GM21717 (cell line): Measurements from ENCODE around the gene ATP13A4.

ENCODE experiments used
- ATAC-seq: cut with Tn5 transposase; IDR thresholded peaks from one replicate; pipeline ENCODE4 v1.9.1; 2021; ENCODE audit warnings: mild to moderate bottlenecking, moderate library complexity; ENCODE audit not compliant: unreplicated experiment

Gene ATP13A4, protein sequence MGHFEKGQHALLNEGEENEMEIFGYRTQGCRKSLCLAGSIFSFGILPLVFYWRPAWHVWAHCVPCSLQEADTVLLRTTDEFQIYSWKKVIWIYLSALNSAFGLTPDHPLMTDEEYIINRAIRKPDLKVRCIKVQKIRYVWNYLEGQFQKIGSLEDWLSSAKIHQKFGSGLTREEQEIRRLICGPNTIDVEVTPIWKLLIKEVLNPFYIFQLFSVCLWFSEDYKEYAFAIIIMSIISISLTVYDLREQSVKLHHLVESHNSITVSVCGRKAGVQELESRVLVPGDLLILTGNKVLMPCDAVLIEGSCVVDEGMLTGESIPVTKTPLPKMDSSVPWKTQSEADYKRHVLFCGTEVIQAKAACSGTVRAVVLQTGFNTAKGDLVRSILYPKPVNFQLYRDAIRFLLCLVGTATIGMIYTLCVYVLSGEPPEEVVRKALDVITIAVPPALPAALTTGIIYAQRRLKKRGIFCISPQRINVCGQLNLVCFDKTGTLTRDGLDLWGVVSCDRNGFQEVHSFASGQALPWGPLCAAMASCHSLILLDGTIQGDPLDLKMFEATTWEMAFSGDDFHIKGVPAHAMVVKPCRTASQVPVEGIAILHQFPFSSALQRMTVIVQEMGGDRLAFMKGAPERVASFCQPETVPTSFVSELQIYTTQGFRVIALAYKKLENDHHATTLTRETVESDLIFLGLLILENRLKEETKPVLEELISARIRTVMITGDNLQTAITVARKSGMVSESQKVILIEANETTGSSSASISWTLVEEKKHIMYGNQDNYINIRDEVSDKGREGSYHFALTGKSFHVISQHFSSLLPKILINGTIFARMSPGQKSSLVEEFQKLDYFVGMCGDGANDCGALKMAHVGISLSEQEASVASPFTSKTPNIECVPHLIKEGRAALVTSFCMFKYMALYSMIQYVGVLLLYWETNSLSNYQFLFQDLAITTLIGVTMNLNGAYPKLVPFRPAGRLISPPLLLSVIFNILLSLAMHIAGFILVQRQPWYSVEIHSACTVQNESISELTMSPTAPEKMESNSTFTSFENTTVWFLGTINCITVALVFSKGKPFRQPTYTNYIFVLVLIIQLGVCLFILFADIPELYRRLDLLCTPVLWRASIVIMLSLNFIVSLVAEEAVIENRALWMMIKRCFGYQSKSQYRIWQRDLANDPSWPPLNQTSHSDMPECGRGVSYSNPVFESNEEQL

DNA sequence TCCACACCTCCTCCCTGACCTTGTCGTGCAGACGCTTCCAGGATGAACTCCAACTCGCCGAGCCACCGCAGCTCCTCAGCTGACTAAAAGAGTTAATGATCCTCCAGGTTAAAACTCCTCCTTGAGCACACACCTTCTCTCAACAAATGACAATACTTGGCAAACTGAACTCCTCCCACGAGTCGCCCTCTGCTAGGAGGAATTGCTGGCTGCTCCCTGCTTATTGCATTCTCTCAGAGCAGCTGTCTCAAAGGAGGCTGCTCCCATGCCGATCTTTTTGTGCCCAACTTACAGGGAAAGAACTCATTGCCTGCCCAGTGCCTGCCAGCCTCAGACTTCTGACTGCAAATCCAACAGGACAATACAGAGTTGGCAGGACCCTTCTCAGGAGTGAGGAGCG lies at the start of gene ATP13A4:
Gene ATP13A4, minus strand, starts transcription at position 85 of the 400 bp plus-strand sequence. CDS start 96 bp downstream, outside the sequence.
- no peak for ATAC-seq

DNA sequence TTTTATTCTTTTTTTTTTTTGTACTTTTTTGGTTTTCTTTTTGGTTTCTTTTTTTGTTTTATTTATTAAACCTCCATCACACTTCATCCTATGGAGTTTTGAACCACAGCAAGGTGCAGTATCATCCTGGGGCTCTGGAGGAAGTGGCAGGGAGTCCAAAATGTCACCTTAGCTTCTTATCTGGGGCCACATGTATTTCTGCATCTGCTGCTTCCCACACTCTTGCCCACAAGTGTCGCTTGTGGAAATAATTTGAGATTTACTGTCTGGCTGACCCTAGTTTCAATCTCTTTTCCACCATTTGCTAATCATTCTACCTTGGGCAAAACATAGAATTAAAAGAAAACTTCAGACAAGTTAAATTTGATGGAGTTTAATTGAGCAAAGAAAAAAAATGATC lies 44.7 kb upstream of the ATP13A4 start:
- no peak for ATAC-seq

DNA sequence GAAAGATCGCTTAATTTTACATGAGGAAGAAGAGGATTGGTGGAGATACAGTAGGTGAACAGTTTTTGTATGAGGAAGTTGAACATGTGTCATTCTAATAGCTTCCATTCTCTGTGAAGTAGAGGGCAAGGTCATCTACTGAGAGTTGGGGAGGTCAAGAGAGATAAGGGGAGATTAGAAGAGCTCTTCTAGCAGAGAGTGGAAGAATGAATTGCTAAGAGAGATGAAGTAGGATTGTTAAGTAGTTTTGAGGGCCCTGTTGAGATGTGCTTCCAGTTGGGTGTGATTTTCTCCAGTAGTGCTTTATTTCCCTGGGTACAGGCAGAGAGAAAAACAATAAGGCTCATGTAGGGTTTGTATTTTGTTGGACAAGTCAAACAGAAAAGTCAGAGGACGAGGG lies 43.5 kb upstream of the ATP13A4 start:
- no peak for ATAC-seq

DNA sequence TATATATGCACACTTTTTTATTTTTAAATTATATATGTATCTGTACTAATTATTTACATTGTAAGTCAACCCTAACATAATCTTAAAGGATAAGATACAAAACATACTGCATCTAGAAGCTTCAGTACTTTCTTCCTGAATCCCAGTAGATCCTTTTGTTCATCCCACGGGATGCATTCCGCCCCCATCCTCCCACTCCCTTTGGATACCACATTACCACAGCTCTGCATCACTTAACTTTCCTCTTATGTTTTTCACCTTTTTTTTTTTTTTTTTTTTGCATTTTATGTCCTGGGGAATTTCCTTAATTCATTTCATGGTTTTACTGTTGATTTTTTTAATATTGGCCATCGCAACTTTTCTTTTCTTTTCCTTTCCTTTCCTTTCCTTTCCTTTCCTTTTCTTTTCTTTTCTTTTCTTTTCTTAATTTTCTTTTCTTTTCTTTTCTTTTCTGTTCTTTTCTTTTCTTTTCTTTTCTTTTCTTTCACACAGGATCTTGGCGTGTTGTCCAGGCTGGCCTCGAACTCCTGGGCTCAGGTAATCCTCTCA lies 41.3 kb upstream of the ATP13A4 start:
- no peak for ATAC-seq

DNA sequence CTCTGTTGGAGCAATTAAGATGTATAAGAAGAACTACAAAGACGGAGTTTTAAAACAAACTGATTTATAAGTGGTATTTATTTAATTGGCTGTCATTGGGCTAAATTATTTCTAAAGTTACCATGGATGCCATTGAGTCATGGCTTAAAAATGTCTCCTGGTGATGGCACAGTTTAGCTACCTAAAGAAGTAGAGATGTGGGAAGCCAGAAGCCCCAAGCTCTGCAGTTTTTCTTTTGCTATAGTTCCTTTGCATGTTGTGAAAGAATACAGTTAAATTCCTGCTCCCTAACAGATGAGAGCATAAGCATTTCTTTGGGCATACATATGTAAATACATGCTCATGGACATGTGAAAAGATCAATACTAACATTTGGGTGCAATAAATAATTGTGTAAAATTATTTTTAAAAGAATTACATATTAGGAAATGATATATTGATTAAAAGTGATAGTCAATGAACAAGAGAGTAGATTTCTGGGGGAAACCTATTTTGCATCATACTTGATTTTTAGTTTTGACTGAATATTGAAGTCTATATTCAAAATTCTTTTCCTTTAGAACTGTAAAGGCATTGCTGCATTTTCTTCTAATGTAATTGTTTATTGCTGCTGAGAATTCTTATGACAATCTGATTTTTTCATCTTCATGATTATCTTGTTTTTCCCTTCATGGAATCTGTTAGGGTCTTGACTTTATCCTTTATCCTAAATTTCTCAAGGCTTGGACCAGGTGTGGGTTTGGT lies 40.4 kb upstream of the ATP13A4 start:
- ATAC-seq, result no peak

DNA sequence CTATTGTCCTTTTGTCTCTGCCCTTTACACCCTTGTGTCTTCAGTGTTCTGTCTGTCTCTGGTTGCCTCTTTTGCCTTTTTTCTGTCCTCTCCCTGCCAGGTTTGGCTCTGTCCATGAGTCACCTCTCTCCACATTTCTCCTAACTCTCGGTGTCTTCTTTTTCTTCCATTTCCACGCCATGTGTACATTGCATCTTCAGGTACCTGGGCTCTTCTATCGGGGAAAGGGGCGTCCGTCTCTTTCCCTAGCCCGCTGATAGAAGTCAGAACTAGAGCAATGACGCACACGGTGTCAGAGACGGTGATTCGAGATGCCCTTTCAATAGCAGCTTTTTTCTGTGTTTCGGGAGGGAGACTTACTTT lies 39.0 kb upstream of the ATP13A4 start:
- ATAC-seq, result peak; percentile 30

DNA sequence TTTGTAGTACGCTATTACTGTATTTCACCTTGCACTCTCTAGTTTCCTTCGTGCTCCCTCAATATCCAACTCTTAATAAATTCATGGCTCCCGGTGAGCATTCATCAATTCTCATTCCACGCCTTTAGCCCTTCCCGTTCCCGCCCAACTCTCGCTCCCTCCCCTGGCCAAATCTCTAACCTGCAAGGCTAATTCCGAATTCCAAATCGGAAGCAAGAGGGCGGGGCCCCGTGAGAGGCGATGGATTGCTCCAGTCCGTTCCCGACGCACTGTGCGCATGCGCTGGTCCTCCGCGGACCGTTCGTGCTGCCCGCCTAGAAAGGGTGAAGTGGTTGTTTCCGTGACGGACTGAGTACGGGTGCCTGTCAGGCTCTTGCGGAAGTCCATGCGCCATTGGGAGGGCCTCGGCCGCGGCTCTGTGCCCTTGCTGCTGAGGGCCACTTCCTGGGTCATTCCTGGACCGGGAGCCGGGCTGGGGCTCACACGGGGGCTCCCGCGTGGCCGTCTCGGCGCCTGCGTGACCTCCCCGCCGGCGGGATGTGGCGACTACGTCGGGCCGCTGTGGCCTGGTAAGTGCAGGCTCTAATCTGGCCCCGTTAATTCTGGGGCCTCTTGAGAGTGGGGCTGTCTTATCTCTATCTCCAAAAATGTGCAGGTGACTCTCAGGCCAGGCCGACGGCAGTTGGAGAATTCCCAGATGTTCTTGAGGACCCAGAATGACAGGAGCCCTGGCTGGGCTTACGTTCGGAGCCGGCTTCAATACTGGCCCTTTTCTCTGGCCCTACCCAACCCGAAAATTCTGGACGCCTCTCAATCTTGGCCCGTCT lies 38.4 kb upstream of the ATP13A4 start, which contains the start of gene OPA1:
Gene OPA1, plus strand, starts transcription at position 368 of the 827 bp plus-strand sequence. Its CDS starts 170 bp downstream, at position 538.
- peak; percentile 97 for ATAC-seq

DNA sequence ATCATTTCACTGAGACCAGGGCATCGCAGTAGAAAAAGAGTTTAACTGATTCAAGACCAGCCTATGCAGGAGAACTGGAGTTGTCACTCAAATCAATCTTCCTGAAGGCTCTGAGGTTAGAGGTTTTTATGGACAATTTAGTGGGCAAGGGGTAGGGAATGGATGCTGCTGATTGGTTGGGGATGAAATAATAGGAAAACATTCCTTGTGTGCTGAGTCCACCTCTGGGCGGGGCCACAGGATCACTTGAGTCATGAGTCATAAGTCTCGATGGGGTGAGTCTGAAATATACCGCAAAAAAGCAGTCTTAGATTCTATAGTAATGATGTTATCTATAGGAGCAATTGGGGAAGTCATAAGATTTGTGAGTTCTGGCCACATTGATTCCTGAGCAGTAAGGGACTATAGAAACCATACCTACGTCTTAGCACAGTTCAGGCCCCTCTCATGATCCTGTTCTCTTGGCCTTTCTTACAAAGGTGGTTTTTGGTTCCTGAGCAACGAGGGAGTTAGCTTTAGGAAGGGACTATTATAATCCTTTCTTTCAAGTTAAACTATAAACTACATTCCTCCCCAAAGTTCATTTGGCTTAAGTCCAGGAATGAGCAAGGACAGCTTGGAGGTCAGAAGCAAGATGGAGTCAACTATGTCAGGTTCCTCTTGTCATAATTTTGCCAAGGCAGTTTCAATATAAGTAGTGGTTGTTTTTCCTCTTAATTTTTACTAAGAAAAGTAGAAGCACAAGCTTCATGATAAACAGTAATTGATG lies 35.6 kb upstream of the ATP13A4 start:
- no peak for ATAC-seq

DNA sequence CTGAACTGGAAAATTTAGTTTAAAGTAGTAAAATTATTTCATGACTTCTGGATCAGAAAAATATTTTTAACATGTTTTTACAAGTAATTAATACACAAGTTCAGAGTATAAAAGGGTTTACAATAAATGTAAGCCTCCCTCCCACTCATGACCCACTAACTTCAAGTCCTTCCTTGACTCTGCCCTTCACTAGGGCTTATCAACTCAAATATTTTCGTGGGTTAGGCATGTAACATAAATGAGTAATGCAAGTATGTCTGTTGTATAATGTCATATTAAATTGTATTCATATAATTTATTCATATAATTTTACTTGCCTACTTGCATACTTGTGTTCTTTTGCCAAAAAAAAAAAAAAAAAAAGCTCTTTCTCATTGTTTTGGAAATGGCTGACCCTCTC lies 34.9 kb upstream of the ATP13A4 start:
- ATAC-seq, result no peak

DNA sequence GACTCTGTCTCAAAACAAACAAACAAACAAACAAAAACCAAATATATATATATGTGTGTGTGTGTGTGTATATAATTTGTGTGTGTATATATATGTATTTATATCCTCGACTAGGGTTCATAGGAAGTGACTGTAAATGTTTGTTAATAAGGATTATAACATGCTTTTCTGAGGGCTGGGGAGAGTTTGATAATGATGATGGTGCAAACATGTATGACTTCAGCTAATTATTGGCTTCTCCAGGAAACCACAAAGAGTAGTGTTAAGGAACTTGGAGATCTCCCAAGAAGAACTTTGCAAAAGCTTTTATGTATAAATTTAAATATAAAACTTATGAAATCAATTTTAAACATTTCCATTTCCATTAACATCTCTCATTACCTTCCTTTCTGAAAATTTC lies 34.4 kb upstream of the ATP13A4 start:
- no peak for ATAC-seq

DNA sequence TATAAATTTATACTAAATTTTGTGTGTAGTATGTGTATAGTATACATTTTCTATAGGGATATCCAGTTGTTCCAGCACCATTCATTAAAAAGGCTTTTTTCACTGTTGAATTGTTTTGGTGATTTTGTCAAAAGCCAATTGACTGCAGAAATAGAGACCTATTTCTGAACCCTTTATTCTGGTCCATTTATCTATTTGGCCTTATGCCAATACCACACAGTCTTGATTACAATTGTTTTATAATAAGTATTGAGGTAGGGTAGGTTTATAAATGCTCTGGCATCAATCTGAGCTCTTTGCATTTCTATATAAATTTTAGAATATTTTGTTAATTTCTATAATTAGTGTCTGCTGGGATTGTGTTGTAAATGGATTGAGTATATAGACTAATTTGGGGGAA lies 31.8 kb upstream of the ATP13A4 start:
- ATAC-seq, result no peak

DNA sequence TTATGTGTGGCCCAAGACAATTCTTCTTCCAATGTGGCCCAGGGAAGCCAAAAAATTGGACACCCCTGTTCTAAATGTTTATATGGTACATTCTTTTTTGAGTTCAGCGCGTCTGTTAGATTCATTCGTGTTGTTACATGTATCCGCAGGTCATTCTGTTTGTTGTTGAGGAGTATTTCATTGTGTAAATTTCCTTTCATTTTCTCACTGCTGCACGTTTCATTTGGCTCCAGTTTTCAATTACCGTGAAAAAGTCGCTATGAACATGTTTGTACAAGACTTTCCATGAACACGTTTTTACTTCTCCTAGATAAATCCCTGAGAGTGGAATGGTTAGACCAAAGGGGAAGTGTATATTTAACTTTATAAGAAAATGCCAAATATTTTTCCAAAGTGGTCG lies 30.8 kb upstream of the ATP13A4 start:
- ATAC-seq, result no peak

DNA sequence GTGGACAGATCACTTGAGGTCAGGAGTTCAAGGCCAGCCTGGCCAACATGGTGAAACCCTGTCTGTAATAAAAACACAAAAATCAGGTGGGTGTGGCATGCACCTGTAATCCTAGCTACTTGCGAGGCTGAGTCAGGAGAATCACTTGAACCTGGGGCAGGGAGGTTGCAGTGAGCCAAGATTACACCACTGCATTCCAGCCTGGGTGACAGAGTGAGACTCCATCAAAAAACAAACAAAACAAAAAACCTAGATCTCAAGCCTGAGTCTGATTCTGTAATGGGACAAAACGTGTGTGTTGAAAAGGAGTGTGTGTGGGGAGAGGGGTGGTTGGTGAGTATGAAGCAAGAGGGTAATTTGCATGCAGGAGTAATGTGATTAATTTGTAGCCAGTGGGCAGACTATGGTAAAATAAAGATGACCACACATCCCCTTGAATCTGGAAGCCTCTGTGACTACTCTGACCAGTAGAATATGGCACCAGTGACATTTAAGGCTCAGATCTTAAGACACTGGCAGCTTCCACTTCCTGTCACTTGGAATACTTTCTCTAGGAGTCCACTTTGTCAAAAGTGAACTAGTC lies 19.9 kb upstream of the ATP13A4 start:
- ATAC-seq, result no peak

DNA sequence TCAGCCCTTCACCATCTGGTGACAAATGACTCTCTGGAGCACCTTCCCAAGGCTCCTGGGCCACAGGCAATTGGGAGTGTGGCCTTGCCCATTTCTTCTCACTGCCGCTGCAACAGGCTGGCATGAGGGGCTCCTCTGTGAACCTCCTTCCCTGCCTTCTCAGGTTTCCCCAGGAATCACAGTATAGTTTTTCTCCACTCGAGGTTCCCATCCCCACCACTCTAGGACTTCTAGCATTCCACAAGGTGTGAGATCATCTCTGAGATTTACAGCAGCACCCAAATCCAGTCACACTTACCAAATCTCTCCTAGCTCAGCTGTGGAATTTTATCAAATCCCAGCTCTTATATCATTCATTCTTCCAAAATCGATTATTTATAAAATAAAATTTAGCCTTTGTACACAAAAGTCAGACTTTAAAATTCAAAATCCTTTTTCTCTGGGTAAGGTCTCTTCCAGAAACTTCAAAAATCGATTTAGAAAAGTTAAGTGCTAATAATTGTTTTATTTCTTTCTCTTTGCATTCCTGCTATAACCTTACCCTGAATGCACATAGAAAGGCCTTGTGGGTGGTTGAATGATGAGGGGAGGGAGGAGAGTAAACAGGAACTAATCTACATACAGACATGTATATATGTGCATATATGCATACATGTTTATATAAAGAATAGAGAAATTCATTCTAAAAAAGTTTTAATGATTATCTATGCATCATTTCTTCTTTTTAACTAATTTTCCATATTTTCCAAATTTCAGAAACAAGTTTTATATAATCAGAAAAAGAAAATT lies 18.9 kb upstream of the ATP13A4 start:
- no peak for ATAC-seq

DNA sequence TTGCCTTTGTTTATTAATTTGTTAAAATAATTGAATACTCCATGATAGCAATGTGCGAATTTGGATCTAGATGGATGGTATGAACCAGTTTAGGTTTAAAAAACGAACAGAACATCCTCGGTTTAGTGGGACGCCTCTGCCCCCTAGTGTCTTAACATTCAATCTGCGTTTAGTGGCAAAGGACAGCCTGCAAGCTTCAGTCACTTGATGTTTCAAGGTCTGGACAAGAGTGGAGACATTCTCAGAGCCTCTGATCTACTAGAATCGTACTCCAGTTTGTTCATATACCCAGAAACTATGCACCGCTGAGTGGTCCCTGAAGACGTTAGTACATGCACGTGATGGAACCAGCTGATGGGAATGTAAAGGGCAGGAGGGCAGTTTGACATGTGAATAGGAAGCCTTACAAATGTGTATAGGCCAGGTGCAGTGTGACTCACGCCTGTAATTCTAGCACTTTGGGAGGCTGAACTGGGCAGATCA lies 17.8 kb upstream of the ATP13A4 start:
- peak; percentile 69 for ATAC-seq

DNA sequence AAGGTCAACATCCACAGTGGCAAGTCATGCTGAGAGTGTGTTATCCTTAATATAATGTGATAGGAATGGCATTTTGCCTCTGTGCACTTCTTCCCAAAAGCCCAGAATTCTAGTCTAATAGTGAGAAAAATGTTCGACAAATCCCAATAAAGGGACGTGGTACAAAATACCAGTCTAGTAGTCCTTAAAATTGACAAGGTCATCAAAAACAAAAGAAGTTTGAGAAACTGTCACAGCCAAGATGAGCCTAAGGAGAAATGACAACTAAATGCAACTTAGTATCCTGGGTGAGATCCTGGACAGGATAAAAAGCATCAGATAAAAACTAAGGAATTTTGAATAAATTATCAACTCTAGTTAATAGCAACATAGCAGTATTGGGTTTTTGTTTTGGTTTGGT lies 14.4 kb upstream of the ATP13A4 start:
- no peak for ATAC-seq

DNA sequence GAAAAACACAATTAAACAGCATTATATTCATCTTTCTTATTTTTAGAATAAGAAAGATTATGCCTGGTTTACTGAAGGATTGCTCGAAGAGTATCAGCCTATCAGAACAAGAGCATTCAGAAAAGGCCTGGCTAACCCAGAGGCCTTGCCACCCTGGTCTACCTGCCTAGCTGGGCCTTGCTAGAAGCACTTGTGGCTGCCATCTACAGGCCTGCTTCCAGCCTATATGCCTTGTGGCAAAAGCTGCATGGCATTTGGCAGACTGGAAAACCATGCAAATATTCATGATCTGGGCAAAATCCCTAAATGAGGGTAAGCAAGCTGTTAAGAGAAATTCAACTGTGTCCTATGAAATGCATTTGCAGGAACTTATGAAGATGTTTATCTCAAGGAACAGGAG lies 9.3 kb upstream of the ATP13A4 start:
- ATAC-seq, result no peak
